GM18951 (cell line): ENCODE data around the gene PHF21A.
"Not testable (repeated sequence)": the region's sequence is repeated elsewhere in the genome, so short reads cannot be mapped to it uniquely, and the experiment has no call there.

ENCODE experiments used
- POLR2A ChIP-seq: IDR thresholded peaks from 4 replicates; pipeline ENCODE4 v1.6.1; 2011; ENCODE audit warnings: mild to moderate bottlenecking; ENCODE audit not compliant: insufficient read length, insufficient read depth; ENCODE audit errors: extremely low read depth
- in situ Hi-C: fragments of 300-500 bp; cut with MboI; formaldehyde crosslinking; loops from one replicate; pipeline ENCODE4 v1.12.0; 2022; ENCODE audit warnings: low sequenced_read_pairs, mixed read lengths, inconsistent platforms; ENCODE audit not compliant: unreplicated experiment

PHF21A gene

GRCh38 chr11:46133119-46133518 is 11.9 kb upstream of the PHF21A start:
- in situ Hi-C loops, result no loop called here
- TF ChIP-seq POLR2A, result no peak

DNA sequence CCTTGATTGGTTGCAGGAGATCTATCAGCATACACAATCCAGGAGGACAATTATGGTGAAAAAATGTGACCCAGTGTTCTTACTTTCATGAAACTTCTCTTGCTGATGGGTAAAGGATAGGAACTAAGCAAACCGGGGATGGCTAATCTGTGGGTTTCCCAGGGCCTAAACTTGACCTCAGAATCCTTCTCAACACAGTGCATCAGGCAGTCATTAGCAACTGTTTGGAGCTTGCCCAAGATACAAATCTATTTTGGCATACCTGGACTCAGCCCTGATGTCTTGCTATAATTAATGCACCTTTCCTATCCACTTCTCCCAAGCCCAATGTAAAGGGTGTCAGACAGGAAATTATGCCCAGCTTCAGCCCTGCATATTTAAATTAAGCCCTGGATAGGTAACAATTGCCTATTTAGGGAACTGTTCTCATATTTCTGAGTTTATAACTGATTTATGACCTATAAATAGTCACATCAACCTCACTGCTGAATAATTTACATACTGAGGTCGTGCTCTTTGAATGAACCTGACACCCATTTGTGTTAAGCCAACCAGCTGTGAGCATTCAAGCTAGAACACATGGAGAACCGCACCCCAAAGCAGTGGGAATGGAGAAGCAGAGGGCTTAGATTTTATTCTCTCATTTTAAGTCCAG is 9.2 kb upstream of the PHF21A start:
- in situ Hi-C loops, result no loop called here

GRCh38 chr11:46129133-46129532 is 7.9 kb upstream of the PHF21A start:
- in situ Hi-C loops, result no loop called here
- TF ChIP-seq POLR2A, result no peak

More for the DNA sequence above, 9.2 kb upstream of the PHF21A start:
- TF ChIP-seq POLR2A, result no peak

- in situ Hi-C loops, result no loop called here
- no peak for TF ChIP-seq POLR2A
Measured at GRCh38 chr11:46127150-46127638, 5.9 kb upstream of the PHF21A start.

DNA sequence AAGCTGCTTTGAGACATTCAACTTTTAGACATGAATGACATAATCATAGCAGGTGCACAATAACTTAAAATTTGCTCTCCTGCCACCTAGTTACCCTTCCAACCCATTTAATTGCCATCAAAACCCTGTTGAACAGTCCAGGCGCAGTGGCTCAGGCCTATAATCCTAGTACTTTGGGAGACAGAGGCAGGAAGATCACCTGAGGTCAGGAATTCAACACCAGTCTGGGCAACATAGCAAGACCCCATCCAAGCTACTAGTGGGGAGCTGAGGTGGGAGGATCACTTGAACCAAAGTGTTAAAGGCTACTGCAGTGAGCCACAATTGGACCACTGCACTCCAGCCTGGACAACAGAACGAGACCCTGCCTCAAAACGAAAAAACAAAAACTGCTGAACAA is 4.0 kb upstream of the PHF21A start:
- in situ Hi-C loops, result no loop called here
- no peak for TF ChIP-seq POLR2A

- TF ChIP-seq POLR2A, result no peak
- in situ Hi-C loops, result no loop called here
Measured at GRCh38 chr11:46122945-46123715, 1.9 kb upstream of the PHF21A start.

GRCh38 chr11:46121724-46122477 is 647 bp upstream of the PHF21A start:
- in situ Hi-C loops, result no loop called here
- peak; percentile 67 for TF ChIP-seq POLR2A

GRCh38 chr11:46120346-46121300 is 631 bp downstream of the PHF21A start:
- in situ Hi-C loops, result no loop called here
- no peak for TF ChIP-seq POLR2A

DNA sequence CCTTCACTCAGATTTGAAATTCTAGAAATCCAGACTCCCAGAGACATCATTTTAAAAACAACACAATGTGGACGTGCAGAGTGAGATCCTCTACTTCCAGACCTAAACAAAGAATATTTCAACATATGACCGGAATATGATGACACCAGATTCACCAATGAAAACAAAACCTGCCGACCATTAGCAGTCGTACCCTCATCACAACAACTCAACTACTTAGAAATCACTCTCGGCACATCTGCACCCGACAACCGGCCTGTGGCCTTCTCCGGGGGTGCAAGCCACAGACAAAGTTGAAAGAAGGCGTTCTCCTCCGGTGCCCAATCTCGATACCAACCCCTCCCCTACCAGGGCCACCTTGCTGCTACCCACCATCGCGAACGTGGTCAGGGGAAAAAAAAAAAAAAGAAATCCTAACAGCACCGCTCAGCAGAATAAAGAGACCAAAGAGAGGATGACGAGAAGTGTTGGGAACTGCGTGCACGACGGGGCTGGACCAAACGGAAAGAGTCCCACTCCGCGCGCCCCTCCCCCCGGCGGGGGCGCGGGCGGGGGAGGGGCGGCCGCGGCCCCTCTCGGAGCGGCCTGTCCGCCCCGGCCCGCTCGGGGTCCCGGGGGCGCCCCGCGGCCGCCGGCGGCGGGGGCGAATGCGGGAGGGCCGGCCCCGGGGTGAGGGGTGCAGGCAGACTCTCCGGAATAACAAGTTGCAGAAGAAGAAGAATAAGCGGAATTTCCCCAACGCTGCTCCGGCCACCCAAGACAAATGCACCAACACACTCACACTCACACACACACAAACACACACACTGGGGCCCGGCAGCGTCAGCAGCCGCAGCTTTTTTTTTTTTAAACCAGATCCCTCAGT is 1.7 kb downstream of the PHF21A start:
- TF ChIP-seq POLR2A, result peak; percentile 49
- in situ Hi-C loops, result no loop called here

GRCh38 chr11:46118702-46119351 is 2.4 kb downstream of the PHF21A start:
- in situ Hi-C loops, result no loop called here
- TF ChIP-seq POLR2A, result no peak

DNA sequence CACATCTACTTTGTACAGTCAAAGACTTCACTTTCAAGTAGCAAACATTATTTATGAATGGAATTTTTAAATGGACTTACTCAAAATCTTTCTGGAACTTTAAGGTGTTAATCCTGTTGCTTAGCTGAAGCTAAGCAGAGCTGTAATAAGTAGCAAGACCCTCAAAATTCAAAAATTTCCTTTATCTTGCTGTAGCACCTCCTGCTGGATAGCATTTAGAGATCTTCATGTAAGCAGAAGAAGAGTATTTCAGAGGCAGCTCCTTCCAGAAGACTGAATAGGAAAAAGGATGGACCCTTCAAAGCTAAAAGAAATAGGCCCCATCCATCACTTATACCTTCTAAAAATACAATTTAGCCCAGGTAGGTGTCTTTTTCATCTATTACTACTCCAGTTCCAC is 3.4 kb downstream of the PHF21A start:
- TF ChIP-seq POLR2A, result no peak
- in situ Hi-C loops, result no loop called here

- in situ Hi-C loops, result not testable (repeated sequence)
Measured at GRCh38 chr11:46116712-46117037, 4.6 kb downstream of the PHF21A start.
